GM12874 (cell line): ENCODE results near the gene PTPRN.
A peak's percentile ranks its signal among the peaks of the same experiment; 100 is the strongest.

Experiments used
- TF ChIP-seq, protein P1 (sequence below): IDR thresholded peaks from 2 replicates; pipeline ENCODE4 v1.5.1; 2011; ENCODE audit warnings: low read depth, mild to moderate bottlenecking, control low read depth, low read length, moderate library complexity; ENCODE audit not compliant: insufficient read depth

PTPRN gene

DNA sequence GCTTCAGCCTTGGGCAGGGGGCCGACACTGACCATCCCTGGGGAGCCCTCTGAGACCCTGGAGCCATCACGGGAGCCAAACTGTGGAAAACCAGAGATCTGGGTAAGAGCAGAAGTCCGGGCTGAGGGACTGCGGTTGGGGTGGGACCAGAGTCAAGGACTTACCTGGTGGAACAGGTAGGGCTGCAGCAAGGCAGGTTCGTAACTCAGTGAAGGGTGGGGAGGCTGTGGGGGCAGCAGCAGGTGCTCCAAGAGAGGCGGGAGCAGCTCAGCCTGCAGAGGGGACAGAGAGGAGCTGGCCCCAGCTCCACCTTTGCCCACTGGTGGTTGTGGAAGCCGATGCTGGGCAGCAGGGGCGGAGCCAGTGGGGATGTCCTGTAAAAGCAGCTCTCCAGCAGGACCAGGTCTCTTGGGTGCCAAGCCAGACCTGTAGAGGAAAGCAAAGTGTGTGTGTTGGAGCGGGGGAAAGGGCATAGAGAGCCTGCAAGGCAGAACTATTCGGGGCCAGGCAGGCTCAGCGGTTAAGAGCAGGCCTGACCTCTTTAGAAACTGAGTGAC, 6.7 kb downstream of the PTPRN start:
- TF ChIP-seq, protein P1, sequence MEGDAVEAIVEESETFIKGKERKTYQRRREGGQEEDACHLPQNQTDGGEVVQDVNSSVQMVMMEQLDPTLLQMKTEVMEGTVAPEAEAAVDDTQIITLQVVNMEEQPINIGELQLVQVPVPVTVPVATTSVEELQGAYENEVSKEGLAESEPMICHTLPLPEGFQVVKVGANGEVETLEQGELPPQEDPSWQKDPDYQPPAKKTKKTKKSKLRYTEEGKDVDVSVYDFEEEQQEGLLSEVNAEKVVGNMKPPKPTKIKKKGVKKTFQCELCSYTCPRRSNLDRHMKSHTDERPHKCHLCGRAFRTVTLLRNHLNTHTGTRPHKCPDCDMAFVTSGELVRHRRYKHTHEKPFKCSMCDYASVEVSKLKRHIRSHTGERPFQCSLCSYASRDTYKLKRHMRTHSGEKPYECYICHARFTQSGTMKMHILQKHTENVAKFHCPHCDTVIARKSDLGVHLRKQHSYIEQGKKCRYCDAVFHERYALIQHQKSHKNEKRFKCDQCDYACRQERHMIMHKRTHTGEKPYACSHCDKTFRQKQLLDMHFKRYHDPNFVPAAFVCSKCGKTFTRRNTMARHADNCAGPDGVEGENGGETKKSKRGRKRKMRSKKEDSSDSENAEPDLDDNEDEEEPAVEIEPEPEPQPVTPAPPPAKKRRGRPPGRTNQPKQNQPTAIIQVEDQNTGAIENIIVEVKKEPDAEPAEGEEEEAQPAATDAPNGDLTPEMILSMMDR, result no peak

DNA sequence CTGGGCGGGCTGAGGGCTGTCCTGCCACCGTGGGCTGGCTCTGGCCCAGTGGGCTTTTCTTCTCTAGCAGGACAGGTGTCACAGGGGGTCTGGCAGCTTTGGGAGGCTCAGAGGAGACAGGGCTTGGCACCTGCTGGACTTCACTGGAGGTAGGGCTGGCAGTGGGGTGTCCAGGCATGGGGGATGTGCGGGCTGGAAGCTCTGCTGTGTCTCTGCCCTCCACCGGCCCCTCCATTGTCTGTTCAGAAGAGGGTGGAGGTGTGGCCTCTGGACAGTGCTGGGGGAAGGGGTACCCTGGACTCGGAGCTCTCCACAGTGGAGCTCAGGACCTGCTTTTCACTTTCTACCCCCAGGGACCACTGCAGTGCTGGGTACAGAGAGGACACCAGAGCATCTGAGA, 9.2 kb downstream of the PTPRN start:
- TF ChIP-seq, protein P1, result no peak

DNA sequence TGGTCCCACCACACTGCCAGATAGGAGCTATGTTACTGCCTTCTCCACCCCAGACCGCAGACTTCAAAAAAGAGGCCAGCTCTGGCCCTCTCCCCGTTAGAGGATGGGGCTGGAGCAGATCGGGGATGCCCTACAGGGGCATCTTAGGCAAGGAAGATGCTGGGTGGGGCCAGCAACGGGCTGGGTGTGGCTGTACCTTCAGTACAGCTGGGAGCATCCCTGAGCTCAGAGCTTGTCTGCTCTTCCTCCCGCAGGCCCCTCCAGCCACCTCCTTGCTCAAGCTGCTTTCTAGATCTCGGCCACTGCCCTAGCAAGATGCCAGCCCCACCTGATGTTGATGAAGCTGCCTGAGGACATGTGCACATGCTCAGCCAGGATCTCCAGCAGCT, 9.8 kb downstream of the PTPRN start:
- TF ChIP-seq, protein P1, result no peak

GRCh38 chr2:219298759-219299371, 10.3 kb downstream of the PTPRN start:
- TF ChIP-seq, protein P1, result peak; percentile 99

- TF ChIP-seq, protein P1, result no peak
Observed at GRCh38 chr2:219297766-219298456, 11.3 kb downstream of the PTPRN start.

- TF ChIP-seq, protein P1, result no peak
Observed at GRCh38 chr2:219296631-219297391, 12.4 kb downstream of the PTPRN start.

DNA sequence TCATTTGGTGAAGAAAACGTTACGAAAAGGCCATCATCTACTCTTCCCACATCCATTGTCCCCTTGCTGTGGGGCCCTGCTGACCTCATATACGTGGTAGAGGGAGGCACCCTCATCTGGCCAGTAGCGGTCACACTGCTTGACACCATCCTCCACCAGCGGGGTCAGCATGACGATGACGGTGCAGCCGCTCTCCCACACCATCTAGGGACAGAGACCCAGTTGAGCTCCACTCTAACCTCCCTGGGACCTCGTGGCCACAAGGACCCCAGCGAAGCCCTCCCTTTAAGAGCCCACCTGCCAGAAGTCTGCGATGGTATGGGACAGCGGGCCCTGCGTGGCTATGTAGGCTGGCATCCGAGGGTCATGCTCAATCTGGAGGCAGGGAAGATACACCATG, 13.1 kb downstream of the PTPRN start:
- TF ChIP-seq, protein P1, result no peak
